NCI-H510A (cell line): ENCODE results near the gene CARS1.

ENCODE experiments used
- DNase-seq: peaks from one replicate; lab custom pipeline; 2025; lab: John Stamatoyannopoulos, UW

CARS1 gene

GRCh38 chr11:3058753-3059664 is 1.8 kb upstream of the CARS1 start:
- no peak for DNase-seq

- DNase-seq = no peak
These were observed 741 bp downstream of the CARS1 start for GRCh38 chr11:3056296-3057068.

GRCh38 chr11:3055891-3056290 is 1.3 kb downstream of the CARS1 start:
- DNase-seq = no peak

GRCh38 chr11:3052567-3052966 is 4.7 kb downstream of the CARS1 start:
- no peak for DNase-seq

GRCh38 chr11:3052109-3052479 is 5.1 kb downstream of the CARS1 start:
- no peak for DNase-seq

- DNase-seq = no peak
These were observed 5.8 kb downstream of the CARS1 start for GRCh38 chr11:3051196-3052108.

GRCh38 chr11:3050386-3051195 is 6.6 kb downstream of the CARS1 start:
- no peak for DNase-seq

GRCh38 chr11:3049430-3050243 is 7.6 kb downstream of the CARS1 start:
- DNase-seq = no peak

GRCh38 chr11:3047637-3048036 is 9.6 kb downstream of the CARS1 start:
- no peak for DNase-seq

GRCh38 chr11:3046641-3047040 is 10.6 kb downstream of the CARS1 start:
- DNase-seq = no peak

GRCh38 chr11:3046190-3046589 is 11.0 kb downstream of the CARS1 start:
- DNase-seq = no peak

GRCh38 chr11:3044915-3045314 is 12.3 kb downstream of the CARS1 start:
- DNase-seq = no peak

GRCh38 chr11:3044004-3044403 is 13.2 kb downstream of the CARS1 start:
- DNase-seq = no peak

- no peak for DNase-seq
These were observed 13.8 kb downstream of the CARS1 start for GRCh38 chr11:3043315-3043871.

GRCh38 chr11:3042496-3043314 is 14.5 kb downstream of the CARS1 start:
- DNase-seq = no peak

- DNase-seq = no peak
These were observed 15.4 kb downstream of the CARS1 start for GRCh38 chr11:3041699-3042441.

GRCh38 chr11:3040881-3041280 is 16.3 kb downstream of the CARS1 start:
- DNase-seq = no peak

GRCh38 chr11:3037945-3038271 is 19.3 kb downstream of the CARS1 start:
- no peak for DNase-seq
